ENCODE data around the gene OR9Q1.
"Not testable (repeated sequence)": the region's sequence is repeated elsewhere in the genome, so short reads cannot be mapped to it uniquely, and the experiment has no call there.

The OR9Q1 gene, protein sequence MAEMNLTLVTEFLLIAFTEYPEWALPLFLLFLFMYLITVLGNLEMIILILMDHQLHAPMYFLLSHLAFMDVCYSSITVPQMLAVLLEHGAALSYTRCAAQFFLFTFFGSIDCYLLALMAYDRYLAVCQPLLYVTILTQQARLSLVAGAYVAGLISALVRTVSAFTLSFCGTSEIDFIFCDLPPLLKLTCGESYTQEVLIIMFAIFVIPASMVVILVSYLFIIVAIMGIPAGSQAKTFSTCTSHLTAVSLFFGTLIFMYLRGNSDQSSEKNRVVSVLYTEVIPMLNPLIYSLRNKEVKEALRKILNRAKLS

DNA sequence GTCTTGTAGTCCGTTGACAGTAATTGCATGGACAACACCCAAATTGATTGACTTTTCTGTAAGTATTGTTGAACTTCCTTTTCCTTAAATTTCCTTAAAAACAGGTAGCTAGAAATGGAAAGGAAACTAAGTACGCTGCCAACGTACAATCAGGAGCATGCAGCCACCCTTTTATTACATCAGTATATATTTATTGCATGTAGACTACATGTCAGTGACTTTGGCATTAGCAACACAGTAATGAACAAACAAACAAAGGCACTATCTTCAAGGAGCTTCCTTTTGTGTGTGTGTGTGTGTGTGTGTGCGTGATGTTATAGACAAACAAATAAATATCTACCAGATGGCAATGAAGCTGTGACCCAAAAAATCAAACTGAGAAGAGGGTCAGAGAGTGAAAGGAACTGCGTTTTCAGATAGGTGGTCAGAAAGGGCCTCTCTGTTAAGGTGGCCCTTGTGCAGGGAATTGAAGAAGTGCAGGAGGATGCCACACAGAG lies at the start of gene OR9Q1:
OR9Q1 (plus strand) TSS at position 447 of the 497 bp plus-strand sequence. CDS start 155,564 bp downstream, outside the sequence.
- no peak for DNase-seq

DNA sequence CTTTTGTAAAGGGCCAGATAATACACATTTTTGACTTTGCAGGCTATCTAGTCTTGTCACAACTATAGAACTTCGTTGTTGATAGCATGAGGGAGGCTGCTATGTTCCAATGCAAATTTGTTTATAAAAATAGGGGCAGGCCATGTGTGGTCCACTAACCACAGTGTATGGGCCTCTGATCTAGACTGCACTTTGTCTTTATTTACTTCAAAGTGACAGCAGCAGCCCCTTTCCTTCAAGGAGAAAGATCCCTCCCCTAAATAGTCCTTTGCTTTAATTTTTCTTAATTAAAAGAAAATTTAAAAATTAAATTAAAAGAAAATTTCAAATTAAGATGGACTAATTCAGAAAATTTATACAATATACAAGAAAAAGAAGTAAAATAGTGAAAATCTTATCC lies 49.5 kb upstream of the OR9Q1 start:
- DNase-seq = no peak

DNA sequence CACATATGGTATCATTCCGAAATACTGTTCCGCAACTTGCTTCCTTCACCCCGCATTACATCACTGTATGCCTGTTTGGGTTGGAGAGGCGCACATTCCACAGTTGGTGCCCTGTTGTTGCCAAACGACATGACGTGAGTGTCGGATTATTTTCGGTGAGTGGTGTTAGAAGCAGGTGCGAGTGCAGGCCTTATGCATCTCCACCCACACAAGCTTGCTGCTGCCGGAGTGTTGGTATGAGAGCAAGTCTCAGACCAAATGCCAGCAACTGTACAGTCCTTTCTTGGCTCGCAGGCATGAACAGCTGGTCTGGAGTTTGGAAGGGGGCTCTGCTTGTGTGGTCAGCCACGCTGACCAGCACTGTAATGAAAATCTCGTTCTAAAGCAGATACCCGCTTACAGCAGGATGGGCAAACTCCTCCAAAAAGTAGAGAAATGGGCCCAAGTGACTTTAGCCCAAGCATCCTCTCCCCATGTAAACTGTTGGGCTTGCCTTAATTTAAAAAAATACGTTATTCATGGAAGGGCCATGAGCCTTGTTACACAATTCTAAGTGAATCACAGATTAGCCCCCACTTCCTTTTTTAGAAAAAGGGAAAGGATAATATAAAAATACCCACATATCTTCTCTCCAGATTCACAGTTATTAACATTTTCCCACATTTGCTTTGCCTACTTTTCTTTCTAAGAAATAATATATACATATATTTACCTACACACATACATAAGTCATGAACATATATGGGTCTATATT lies 48.7 kb upstream of the OR9Q1 start:
- no peak for DNase-seq

DNA sequence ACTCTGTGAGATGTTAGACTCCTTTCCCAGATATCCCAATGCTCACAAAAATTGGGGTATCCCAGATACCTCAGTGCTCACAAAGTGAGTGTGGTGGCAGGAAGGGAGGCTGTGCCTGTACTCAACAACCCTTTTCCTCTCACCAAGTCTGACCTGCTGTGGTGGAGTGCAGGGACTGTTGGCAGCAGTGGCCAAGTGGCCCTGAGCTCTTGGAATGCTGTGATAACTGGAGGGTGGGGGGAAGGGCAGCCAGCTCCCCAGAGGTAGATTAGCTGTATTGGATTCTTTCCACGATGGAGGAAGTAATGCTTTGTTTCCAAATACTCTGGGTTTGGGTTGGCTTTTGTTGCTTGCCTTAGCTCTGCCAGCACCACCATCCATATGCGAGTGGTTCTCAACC lies 46.0 kb upstream of the OR9Q1 start:
- no peak for DNase-seq

DNA sequence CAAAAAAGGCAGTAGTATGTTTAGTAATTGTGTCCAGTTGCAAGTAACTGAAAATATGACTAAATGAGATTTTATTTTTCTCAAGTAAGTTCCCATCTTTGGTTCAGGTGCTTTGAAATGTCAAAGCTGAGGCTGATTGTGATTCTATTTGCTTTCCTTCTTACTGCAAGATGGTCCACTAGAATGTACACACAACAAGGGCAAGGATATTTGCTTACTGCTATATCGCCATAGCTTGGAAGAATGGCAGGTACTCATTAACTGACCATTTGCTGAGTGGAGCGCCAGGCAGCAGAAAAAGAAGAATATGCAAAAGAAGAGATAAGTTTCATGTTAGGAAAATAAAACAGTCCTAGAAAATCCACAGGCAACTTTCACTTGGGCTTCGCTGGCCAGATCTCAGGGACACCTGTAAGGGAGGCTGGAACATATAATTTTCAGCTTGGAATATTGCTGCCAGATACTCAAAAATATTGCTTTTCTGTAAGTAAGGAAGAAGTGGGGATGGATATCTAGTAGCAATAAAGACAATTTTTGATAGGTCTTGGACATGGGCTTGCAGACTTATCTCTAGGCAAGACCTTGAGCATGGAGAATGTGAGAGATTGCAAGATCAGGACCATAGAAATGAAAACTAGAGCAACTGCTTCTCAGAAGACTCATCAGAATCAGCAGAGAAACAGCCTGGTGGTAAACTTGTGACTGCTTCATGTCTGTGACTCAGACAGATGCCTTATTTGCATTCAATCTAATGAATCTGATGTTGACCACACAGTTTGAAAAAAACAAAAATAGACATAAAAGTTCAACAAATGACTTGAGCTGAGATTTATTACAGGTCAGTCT lies 44.8 kb upstream of the OR9Q1 start:
- DNase-seq = no peak

DNA sequence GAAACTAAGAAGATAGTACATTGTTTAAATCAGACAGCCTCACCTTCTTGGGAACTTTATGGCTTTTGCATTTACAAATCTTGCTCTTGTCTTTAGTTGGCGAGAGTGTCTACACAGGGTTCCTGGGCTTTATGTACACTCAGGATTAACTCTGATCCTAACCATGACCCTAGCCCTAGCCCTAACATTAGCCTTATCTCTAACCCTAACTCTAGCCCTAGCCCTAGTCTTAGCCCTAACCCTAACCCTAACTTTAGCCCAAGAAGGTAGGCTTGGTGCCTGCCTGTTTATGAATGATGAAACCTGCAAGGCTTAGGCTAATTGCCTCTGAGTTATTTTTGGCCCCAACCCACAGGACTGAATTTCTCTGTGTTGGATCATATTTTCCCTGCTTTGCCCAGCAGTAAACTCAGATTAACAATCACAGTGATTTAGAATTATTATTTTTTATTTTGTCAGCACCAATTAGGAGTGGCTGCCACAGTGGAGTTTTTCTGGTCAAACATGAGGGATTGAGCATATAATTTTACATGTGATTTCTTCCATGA lies 44.1 kb upstream of the OR9Q1 start:
- no peak for DNase-seq

DNA sequence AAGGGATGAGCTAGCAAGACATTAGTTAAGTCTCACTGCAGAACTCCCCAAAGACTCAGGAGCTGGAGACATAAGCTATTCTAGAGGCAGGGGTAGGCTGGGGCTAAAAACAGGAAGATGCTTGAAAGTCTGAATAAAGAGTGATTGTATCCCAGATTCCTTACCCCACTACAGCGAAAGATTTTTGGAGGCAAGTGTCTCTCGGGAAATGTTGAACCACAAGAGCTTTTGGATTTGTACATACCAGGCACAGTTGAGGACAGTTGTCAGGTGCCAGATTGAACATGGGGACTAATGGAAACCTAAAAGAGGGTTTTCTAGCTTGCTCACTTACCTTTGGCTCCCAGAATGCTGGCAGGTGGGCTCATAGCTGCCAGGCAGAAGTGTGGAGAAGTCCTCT lies 43.5 kb upstream of the OR9Q1 start:
- DNase-seq = no peak

DNA sequence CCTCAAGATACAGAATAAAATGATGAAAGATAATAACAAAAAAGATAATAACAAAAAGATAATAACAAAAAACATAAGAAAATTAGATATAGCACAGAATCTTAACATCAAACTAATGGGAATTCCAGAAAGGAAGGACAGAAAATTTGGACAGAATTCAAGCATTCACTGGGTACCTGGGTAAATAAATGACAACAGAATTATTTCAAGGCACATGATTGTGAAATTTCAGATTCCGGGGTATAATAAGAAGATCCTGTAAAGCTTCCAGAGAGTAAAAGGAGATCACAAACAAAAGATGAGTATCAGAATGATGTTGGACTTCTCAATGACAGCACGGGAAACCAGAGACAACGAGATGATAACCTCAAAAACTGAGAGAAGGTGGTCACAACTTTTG lies 42.1 kb upstream of the OR9Q1 start:
- DNase-seq = no peak

DNA sequence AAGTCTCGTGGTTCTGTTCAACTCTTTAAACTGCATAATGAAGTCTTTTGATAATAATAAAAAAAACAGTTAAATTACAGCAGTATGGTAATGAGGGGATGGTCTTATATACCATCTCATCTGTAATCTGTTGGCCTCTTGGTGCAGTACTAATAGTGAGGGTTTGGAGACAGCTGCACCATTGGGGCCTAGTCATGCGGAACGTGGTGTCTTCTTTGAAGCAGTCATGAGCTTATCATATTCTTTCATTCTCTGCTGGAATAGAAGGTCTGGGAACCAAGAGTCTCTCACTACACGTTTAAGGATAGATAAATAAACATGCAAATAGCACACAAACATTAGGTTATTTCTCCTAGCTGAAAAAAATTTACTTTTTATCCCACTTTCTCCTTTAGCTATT lies 40.9 kb upstream of the OR9Q1 start:
- no peak for DNase-seq

DNA sequence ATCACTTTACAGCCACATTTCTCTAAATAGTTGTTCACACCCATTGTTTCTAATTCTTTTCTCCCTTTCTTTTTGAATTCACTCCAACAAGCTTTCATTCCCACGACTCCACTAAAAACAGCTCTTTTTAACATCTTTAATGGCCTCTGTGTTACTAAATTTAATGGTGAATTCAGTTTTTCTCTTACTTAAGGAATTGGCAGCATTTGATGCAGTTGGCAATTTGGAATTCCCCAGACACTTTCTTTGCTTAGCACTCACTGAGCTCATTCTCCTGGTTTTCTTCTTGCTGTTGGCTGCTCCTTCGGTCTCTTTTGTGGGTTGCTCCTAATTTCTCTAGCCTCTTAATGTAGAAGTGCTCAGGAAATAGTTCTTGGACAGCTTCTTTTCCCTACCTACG lies 40.5 kb upstream of the OR9Q1 start:
- DNase-seq = no peak

DNA sequence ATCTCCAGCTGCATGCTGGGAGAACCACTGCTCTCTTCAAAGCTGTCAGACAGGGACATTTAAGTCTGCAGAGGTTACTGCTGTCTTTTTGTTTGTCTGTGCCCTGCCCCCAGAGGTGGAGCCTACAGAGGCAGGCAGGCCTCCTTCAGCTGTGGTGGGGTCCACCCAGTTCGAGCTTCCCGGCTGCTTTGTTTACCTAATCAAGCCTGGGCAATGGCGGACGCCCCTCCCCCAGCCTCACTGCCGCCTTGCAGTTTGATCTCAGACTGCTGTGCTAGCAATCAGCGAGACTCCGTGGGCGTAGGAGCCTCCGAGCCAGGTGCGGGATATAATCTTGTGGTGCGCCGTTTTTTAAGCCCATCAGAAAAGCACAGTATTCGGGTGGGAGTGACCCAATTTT lies 24.2 kb upstream of the OR9Q1 start:
- not testable (repeated sequence) for DNase-seq

DNA sequence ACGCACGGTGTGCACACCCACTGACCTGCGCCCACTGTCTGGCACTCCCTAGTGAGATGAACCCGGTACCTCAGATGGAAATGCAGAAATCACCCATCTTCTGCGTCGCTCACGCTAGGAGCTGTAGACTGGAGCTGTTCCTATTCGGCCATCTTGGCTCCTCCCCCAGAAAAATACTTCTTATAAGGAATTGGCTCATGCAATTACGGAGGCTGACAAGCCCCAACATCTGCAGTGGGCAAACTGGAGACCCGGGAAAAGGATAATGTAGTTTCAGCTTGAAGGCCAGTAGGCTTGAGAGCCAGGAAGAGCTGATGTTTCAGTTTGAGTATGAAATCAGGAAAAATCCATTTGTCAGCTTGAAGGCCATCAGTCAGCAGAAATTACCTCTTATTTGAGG lies 23.7 kb upstream of the OR9Q1 start:
- not testable (repeated sequence) for DNase-seq

DNA sequence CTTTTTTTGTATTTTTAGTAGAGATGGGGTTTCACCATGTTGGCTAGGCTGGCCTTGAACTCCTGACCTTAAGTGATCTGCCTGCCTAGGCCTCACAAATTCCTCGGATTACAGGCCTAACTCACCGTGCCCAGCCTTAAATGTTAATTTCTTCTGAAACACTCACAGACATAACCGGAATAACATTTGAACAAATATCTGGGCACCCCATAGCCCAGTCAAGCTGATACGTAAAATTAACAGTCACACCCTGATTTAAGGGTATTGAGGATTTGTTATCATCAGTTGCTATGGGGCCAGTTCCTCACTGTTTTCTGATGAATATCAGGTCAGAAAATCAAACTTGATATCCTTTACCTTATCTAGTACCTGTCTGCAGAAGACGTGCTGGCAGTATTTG lies 23.0 kb upstream of the OR9Q1 start:
- no peak for DNase-seq

DNA sequence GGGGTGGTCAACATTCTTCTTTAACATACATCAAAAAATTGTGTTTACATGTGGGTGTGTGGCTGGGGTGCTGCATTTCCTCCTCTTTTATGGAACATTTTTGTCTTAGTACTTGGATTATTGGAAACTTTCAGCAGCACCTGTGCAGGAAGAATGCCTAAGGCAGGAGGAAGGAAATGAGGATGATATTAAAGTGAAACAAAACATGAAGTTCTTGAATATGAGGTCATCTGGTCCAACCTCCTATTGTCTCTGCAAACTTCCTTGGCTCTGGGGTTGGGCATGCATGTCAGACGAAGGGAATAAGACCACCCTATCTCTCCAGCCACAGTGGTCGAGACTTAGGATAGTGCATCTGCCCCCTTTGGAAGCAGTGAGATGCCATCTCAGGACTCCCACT lies 20.6 kb upstream of the OR9Q1 start:
- DNase-seq = no peak

DNA sequence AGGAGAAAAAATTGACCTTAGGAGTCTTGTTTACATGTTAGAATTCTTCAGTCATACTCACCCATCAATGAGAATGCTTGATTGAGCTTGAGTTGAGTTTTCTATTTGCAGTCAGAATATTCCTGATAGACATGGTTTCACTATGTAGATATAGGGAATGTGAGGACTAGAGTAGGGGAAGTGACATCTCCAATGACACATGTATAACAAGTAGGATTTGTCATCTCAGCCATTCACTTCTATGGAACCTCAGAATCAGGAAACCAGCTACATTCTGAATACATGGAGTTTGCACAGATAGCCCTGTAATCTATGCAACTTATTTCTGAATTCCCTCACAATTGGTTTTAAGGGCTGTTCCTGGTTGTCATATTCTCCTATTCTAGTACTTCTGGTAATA lies 20.1 kb upstream of the OR9Q1 start:
- no peak for DNase-seq

DNA sequence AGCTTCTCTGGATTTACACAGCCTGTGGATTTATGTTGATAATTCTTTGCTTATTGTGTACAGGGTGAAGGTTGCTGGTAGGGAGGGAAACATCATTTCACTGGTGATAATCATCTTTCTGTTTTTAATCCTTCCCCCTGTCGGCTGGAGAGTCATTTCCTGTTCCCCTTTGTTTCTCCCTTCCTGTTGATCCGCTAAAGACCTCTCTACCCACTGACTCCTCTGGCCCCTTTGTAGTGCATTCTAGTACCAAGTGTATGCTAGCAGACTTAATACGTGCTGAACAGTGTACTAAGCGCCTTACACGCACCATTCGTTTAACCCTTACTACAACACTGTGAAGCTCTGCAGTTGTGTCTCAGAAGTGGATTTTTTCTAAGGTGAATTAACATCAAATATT lies 19.0 kb upstream of the OR9Q1 start:
- DNase-seq = no peak

DNA sequence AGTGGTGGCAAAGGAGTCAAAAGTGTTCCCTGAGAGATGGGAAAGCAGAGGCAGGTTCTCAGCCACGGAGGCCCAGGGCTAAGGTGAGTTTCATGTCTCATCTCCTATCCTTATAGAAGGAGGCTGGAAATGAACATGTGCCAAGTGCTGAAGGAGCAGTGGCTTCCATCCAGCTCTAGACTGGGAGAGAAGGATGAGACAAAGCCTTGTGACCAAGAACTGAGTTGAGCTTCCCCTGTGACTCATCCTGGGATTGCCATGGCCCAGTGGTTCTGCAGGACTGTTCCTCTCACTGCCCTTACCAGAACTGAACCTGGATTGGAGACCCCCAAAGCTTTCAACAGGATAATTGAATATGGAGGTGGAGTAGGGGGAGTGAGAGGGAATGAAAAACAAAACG lies 16.7 kb upstream of the OR9Q1 start:
- DNase-seq = no peak

DNA sequence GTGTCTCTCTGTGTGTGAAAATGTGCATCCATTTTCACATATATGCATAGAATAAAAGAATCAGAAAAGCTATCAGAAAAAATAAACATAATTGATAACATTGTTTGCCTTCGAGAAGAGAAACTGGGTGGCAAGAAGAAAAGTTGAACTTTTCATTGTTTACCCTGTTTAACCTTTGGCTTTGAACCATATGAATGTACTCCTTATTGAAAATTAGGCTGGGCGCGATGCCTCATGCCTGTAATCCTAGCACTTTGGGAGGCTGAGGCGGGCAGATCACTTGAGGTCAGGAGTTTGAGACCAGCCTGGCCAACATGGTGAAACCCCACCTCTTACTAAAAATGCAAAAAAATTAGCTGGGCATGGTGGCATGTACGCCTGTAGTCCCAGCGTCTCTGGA lies 11.9 kb upstream of the OR9Q1 start:
- DNase-seq = no peak

DNA sequence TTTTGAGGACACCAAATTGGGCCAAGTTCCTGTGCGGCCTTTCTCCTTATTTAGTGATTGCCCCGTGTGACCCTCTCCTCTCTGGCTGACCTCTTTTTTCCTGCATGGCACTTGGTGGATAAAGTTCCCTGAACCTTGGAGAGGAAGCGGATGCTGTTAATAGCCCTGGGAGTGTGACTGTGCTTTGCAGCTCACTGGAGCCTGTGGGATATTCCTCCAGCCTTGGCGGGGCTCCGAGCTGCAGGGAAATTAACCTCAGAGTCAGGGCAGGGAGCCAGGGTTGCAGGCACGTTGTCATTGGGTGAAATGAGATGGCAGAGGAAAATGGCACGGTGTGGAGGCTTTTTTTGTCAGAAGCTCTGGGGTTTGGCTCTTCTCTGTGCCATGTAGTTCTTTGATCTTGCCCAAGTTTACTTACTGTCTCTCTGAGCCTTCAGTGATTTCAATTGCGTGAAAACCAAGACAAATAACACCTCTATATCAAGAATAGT lies 965 bp downstream of the OR9Q1 start:
- DNase-seq = no peak

DNA sequence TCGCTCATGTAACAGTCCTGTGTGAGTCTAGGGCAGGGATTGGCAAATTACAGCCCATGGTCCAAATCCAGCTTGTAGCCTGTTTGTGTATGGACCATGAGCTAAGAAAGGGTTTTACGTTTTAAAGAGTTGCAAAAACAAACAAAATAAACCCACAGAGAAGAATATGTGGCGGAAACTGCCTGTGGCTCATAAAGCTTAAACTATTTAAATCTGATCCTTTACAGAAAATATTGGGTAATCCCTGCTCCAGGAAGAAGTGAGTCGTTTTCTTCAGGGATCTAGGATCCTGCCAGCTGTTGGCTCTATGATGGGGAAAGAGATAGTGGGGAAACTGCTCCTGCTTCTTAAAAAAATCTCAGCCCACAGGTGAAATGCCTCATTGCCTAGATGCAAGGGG lies 3.7 kb downstream of the OR9Q1 start:
- no peak for DNase-seq

DNA sequence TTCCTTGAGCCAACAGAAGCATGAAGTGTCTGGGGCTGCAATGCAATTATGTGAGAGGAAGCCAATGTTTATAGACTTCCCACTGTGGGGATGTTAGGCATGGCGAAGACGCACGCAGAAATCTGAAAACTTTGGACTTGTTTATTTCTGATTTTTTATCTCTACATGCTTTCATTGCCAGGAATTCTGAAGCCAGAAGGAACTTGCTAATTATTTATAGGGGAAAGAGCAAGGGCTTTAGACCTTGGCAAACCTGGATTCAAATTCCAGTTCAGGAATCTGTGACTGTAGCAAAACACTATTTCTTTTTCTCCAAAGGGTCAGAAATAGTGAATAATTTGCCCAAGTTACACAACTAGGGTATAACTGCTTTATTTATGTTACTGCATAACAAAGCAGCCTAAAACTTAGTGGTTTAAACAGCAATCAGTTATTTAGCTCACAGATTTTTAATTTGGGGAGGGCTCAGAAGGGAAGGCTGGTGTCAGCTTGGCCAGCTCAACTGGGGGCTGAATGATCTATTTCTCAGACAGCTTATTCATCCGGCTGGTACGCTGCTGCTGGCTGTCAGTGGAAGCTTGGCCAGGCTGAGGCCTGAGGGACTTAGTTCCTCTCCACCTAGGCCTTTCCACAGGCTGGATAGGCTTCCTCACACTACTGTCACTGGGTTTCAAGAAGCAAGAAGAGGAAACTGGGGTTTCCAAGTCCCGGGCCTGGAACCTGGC lies 5.2 kb downstream of the OR9Q1 start:
- DNase-seq = no peak

DNA sequence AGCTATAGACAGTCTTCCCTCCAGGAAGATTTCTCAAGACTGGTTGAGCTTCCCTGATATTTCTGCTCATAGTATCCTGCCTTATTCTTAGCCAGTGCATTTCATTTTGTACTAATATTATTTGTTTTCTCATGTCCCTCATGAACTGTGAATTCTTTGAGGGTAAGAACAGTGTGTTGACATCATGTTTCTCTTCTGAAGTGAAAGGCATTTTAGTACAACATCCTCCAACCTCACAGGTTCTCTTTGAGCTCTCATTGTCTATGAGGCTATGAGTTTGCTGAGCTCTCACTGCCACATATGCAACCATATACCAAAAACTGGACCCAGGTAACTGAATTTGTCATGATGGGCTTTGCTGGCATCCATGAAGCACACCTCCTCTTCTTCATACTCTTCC lies 7.0 kb downstream of the OR9Q1 start, which contains the start of gene OR6Q1:
OR6Q1 (plus strand) TSS at position 301 of the 400 bp plus-strand sequence; CDS start at position 301, 0 bp downstream.
- no peak for DNase-seq

All from stimulated activated CD4-positive, alpha-beta T cell treated with anti-CD3 and anti-CD28 coated beads, Interleukin-2, amount 100 ng/mL, for 48 hours (primary cell).